GM21381 (cell line): ENCODE results near the gene SLC12A5.

Experiments used
- ATAC-seq: cut with Tn5 transposase; IDR thresholded peaks from one replicate; pipeline ENCODE4 v1.9.1; 2021; ENCODE audit warnings: mild to moderate bottlenecking, moderate library complexity; ENCODE audit not compliant: unreplicated experiment

Gene SLC12A5

GRCh38 chr20:46051556-46052308 lies 22.7 kb downstream of the SLC12A5 start:
- ATAC-seq, result no peak

GRCh38 chr20:46053416-46053815 lies 24.4 kb downstream of the SLC12A5 start:
- ATAC-seq, result no peak

- no peak for ATAC-seq
Measured at GRCh38 chr20:46054606-46055005, 25.6 kb downstream of the SLC12A5 start.

GRCh38 chr20:46055269-46055668 lies 26.3 kb downstream of the SLC12A5 start:
- ATAC-seq, result no peak

- ATAC-seq, result no peak
Measured at GRCh38 chr20:46056027-46056833, 27.2 kb downstream of the SLC12A5 start.

GRCh38 chr20:46056970-46057855 lies 28.2 kb downstream of the SLC12A5 start:
- ATAC-seq, result no peak

GRCh38 chr20:46057856-46058598 lies 29.0 kb downstream of the SLC12A5 start:
- ATAC-seq, result no peak

- ATAC-seq, result no peak
Measured at GRCh38 chr20:46058599-46059281, 29.7 kb downstream of the SLC12A5 start.

GRCh38 chr20:46060301-46060881 lies 31.4 kb downstream of the SLC12A5 start:
- no peak for ATAC-seq

GRCh38 chr20:46060975-46061374 lies 32.0 kb downstream of the SLC12A5 start:
- ATAC-seq, result no peak

GRCh38 chr20:46062151-46062550 lies 33.1 kb downstream of the SLC12A5 start:
- no peak for ATAC-seq

- ATAC-seq, result no peak
Measured at GRCh38 chr20:46062621-46063020, 33.6 kb downstream of the SLC12A5 start.

- ATAC-seq, result no peak
Measured at GRCh38 chr20:46063151-46063550, 34.1 kb downstream of the SLC12A5 start.

GRCh38 chr20:46063652-46064054 lies 34.6 kb downstream of the SLC12A5 start:
- no peak for ATAC-seq

GRCh38 chr20:46065006-46065405 lies 36.0 kb downstream of the SLC12A5 start:
- ATAC-seq, result no peak

GRCh38 chr20:46065691-46066090 lies 36.7 kb downstream of the SLC12A5 start:
- no peak for ATAC-seq

GRCh38 chr20:46070215-46070900 lies 41.3 kb downstream of the SLC12A5 start:
- ATAC-seq, result no peak

GRCh38 chr20:46071573-46071972 lies 42.6 kb downstream of the SLC12A5 start:
- ATAC-seq, result no peak

GRCh38 chr20:46073024-46073423 lies 44.0 kb downstream of the SLC12A5 start:
- no peak for ATAC-seq
